Cardiac muscle cell (in vitro differentiated cells and primary cell): ENCODE measurements around the gene ATP5PB. TPM values are rescaled to one million over a fixed set of nuclear protein-coding genes. Genes with fewer than 3 reads are reported as not detected.

ENCODE experiments used
- DNase-seq, 2 donors: peaks; one replicate each; pipeline versions ENCODE4 v3.0.0 to v3.0.0-alpha.2; 2010 to 2017; ENCODE audit warnings: low read depth in 1 of 2, low spot score in 1 of 2
- H3K27ac ChIP-seq: fragments of 200-600 bp; sonication (generic); 2 replicates; pipeline ENCODE4 v1.5.1; 2016
- H3K27me3 ChIP-seq: fragments of 200-600 bp; sonication (generic); 2 replicates; pipeline ENCODE4 v1.6.0; 2016; ENCODE audit warnings: control low read depth
- H3K36me3 ChIP-seq: fragments of 200-600 bp; sonication (generic); 2 replicates; pipeline ENCODE4 v1.5.1; 2016; ENCODE audit warnings: control low read depth
- H3K4me1 ChIP-seq: fragments of 200-600 bp; sonication (generic); 2 replicates; pipeline ENCODE4 v1.8.1; 2017; ENCODE audit warnings: low read depth, mild to moderate bottlenecking, mixed run types
- H3K4me3 ChIP-seq: fragments of 200-600 bp; sonication (generic); 2 replicates; pipeline ENCODE4 v1.5.1; 2016; ENCODE audit warnings: mild to moderate bottlenecking
- H3K9me3 ChIP-seq: fragments of 200-600 bp; sonication (generic); 2 replicates; pipeline ENCODE4 v1.5.1; 2017; ENCODE audit warnings: low read depth, mild to moderate bottlenecking, control low read depth
- polyA plus RNA-seq: library from polyadenylated mRNA; unstranded; fragments of >200 nt; fragmentation: Nextera tagmentation; extraction: Ambion mirVana; gene quantifications from 2 replicates; pipeline ENCODE4 v1.2.1, GENCODE V29; 2016
- total RNA-seq: library from RNA; depleted of rRNA; stranded (reverse); fragments of >200 nt; gene quantifications from 2 replicates; pipeline ENCODE4 v1.2.3, GENCODE V29; 2016
- TF ChIP-seq, protein P1 (sequence below): IDR thresholded peaks from 2 replicates; pipeline ENCODE4 v1.5.1; 2012; ENCODE audit warnings: low read depth, mild to moderate bottlenecking, low read length

ATP5PB gene, protein sequence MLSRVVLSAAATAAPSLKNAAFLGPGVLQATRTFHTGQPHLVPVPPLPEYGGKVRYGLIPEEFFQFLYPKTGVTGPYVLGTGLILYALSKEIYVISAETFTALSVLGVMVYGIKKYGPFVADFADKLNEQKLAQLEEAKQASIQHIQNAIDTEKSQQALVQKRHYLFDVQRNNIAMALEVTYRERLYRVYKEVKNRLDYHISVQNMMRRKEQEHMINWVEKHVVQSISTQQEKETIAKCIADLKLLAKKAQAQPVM
- total RNA-seq (247 and 438 TPM in 2 replicates), polyA plus RNA-seq (512 and 601 TPM in 2 replicates)

DNA sequence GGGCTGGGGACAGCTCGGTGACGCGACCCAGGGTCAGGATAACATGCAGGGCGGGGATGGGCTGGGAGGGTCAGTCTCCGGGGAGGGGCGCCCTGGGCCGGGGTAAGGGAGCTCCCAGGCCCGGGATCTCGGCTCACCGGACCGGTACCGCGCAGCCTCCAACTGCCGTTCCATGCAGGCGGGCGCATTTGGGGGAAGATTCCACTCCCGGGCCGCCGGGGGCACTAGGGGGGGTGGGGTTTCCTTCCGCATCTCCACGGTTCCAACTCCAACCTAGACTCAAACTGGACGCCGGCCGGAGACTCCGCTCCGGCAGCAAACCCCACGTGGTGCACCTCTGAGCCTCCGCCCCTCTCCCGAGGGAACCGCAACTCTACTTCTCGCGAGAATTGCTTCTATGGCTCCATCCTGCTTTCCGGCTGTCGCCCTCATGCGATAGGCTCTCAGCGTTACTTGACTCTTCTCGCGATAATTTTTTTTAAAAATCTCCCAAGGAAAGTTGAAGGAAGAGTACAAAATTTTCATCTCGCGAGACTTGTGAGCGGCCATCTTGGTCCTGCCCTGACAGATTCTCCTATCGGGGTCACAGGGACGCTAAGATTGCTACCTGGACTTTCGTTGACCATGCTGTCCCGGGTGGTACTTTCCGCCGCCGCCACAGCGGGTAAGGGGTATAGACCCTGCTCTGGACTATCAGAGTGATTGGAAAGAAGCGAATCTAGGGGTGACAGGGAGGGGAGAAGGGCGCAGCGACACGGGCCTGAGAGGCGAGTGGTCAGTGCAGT is at the start of gene ATP5PB, which contains the start of gene WDR77:
ATP5PB (plus strand) TSS at position 547 of the 785 bp plus-strand sequence; CDS start at position 625, 78 bp downstream.
WDR77 (minus strand) TSS at position 339 of the 785 bp plus-strand sequence; CDS start at position 252, 87 bp downstream.
- Histone ChIP-seq H3K27me3 (no peaks in the 10 kb centered on the region), H3K36me3 (peaks cover 5% of the 10 kb centered on the region), H3K4me1 (peaks cover 25% of the 10 kb centered on the region), H3K9me3 (no peaks in the 10 kb centered on the region), H3K27ac (peak within 1 kb of the TSS; percentile 89), H3K4me3 (peak within 1 kb of the TSS; percentile 88)
- DNase-seq: peak; percentile 99 to 100
- TF ChIP-seq, protein P1, sequence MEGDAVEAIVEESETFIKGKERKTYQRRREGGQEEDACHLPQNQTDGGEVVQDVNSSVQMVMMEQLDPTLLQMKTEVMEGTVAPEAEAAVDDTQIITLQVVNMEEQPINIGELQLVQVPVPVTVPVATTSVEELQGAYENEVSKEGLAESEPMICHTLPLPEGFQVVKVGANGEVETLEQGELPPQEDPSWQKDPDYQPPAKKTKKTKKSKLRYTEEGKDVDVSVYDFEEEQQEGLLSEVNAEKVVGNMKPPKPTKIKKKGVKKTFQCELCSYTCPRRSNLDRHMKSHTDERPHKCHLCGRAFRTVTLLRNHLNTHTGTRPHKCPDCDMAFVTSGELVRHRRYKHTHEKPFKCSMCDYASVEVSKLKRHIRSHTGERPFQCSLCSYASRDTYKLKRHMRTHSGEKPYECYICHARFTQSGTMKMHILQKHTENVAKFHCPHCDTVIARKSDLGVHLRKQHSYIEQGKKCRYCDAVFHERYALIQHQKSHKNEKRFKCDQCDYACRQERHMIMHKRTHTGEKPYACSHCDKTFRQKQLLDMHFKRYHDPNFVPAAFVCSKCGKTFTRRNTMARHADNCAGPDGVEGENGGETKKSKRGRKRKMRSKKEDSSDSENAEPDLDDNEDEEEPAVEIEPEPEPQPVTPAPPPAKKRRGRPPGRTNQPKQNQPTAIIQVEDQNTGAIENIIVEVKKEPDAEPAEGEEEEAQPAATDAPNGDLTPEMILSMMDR: no peak

DNA sequence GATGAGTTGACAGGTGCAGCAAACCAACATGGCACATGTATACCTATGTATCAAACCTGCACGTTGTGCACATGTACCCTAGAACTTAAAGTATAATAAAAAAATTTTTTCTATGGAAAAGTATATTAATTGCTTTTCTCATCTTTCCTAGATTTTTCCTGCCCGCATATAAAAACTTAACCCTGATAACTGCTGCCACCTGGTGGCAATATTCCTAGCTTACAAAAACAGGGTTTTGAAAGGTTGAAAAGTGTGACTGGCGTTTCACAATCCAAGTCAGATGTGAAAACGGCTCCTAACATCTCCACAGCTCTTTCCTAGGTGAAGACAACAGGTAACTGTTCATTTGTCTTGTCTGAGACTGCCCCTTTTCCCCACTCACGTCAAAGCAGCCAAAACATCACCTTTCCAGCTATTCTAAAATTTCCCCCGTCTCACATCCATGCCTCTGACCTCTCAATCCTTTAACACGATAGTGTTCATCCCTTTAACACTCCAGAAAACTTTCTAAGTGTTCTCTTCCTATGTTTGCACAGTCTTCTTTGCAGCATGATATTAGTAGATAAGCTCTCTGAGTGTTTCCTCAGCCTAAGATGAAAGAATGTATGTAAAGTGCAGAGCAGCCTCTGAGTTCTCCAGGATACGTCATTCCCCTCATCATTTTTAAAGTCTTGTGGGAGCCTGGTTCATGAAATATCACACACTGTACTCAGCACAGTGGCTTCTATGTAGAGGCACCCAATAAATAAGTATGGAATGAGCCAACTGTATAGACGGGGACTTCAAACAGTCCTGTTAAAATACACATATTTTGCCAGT is 49.3 kb upstream of the ATP5PB start:
- TF ChIP-seq, protein P1: peak; percentile 62
- peak; percentile 66 to 68 for DNase-seq
- H3K27ac ChIP-seq: no peak overlapping the region

DNA sequence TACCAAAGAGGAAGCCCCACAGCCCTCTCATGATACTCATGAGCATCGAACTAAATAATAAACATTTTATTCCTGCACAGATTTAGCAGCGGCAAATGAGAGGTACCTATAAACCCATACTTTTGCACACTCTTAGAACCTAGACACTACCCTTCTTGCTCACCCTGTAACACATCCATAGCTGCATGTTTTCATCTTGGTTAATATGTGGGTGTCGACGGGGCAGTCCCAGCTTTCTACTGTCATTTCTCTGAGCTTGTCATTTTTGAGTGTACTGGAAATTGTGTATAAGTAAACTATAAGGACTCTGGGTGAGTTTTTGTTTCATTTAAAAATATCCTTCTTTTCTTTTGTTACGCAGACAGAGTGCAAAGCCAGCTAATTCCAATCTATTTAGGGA is 47.2 kb upstream of the ATP5PB start:
- Histone ChIP-seq H3K9me3 (no peaks in the 10 kb centered on the region), H3K4me3 (no peak overlapping the region), H3K27me3 (no peaks in the 10 kb centered on the region), H3K4me1 (no peaks in the 10 kb centered on the region), H3K27ac (no peak overlapping the region), H3K36me3 (no peaks in the 10 kb centered on the region)
- TF ChIP-seq, protein P1: no peak
- DNase-seq: no peak

More for the DNA sequence above, 49.3 kb upstream of the ATP5PB start:
- no peaks in the 10 kb centered on the region for H3K27me3 ChIP-seq
- H3K36me3 ChIP-seq: no peaks in the 10 kb centered on the region
- no peaks in the 10 kb centered on the region for H3K4me1 ChIP-seq
- H3K4me3 ChIP-seq: no peak overlapping the region
- H3K9me3 ChIP-seq: no peaks in the 10 kb centered on the region

DNA sequence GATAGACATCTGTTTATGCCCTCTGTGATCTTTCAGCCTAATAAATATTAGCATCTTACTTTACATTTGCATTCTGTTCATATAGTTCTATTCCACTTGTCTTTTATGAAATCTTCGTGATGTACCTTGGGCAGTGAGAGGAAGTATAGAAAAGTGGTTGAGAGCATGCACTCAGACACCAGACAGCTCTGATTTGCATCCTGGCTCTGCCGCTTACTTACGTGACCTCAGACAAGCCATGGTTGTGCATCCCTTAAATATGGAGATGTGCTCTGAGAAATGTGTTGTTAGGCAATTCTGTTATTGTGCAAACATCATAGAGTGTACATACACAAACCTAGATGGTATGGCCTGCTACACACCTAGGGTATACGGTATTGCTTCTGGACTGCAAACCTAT is 44.7 kb upstream of the ATP5PB start:
- DNase-seq: no peak
- Histone ChIP-seq H3K36me3 (no peaks in the 10 kb centered on the region), H3K9me3 (no peaks in the 10 kb centered on the region), H3K4me3 (no peak overlapping the region), H3K27me3 (no peaks in the 10 kb centered on the region), H3K27ac (no peak overlapping the region), H3K4me1 (no peaks in the 10 kb centered on the region)
- TF ChIP-seq, protein P1: no peak

DNA sequence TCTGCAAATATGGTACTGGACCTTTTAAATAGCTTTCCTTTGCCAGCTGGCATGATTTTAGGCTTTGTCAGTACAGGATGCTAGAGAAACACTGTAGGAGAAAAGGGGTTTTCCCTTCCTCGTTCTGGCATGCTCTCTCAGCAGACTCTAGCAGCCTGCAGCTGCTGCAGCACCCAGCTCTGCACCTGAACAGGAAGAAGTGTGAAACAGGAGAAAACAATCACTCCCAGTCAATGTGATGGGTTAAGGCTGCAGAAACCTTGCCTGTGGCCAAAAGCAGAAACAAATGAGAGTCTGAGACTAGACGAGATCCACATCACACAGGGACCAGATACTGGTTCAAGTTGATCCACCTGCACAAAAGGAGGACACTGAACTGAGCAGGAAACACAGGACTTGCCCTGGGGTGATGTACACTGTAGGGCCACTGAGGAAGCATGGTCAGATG is 42.9 kb upstream of the ATP5PB start:
- no peak overlapping the region for H3K27ac ChIP-seq
- TF ChIP-seq, protein P1: no peak
- H3K4me3 ChIP-seq: no peak overlapping the region
- no peaks in the 10 kb centered on the region for H3K36me3 ChIP-seq
- peak in 1 of 2 donors; percentile 80 for DNase-seq
- H3K4me1 ChIP-seq: no peaks in the 10 kb centered on the region
- H3K27me3 ChIP-seq: no peaks in the 10 kb centered on the region
- no peaks in the 10 kb centered on the region for H3K9me3 ChIP-seq
